Measurements from ENCODE around the gene PIAS1.

GRCh38 chr15:68019814-68020525 is 34.1 kb upstream of the PIAS1 start:
- no peak for TF ChIP-seq EZH2phosphoT487 (IDR thresholded peaks at IDR 0.05; ENCODE audit: borderline replicate concordance)
- no peak for TF ChIP-seq CTCF (IDR thresholded peaks at IDR 0.05 in 2 of 3, conservative IDR thresholded peaks at IDR 0.05 in 1 of 3; ENCODE audit: borderline replicate concordance in 1 of 3, insufficient read depth in 1 of 3, low read depth in 2 of 3, low read length in 2 of 3)
- TF ChIP-seq, protein P1, sequence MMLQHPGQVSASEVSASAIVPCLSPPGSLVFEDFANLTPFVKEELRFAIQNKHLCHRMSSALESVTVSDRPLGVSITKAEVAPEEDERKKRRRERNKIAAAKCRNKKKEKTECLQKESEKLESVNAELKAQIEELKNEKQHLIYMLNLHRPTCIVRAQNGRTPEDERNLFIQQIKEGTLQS (IDR thresholded peaks at IDR 0.05): no peak
- TF ChIP-seq POLR2A (IDR thresholded peaks at IDR 0.05; ENCODE audit: borderline replicate concordance, extremely low read depth, insufficient read depth, insufficient read length): no peak
- no peak for TF ChIP-seq SIN3A (IDR thresholded peaks at IDR 0.05; ENCODE audit: low read depth)
- no peak for TF ChIP-seq RAD21 (IDR thresholded peaks at IDR 0.05; ENCODE audit: low read depth)
- no peak for TF ChIP-seq MAX (IDR thresholded peaks at IDR 0.05)
- no peak for TF ChIP-seq TCF7L2 (IDR thresholded peaks at IDR 0.05; ENCODE audit: borderline replicate concordance, extremely low read depth, insufficient read depth, insufficient read length)
- no peak for TF ChIP-seq JUND (IDR thresholded peaks at IDR 0.05)

Data from HCT116 (cell line).